Transverse colon (tissue), 4 donors: ENCODE measurements around the gene TPD52L1. TPM values are rescaled to one million over a fixed set of nuclear protein-coding genes. Genes with fewer than 3 reads are reported as not detected.

Source experiments
- DNase-seq: peaks from one replicate; pipeline ENCODE4 v3.0.0-alpha.2; 2019
- H3K27ac ChIP-seq, 4 donors: fragments of 200-600 bp; sonication (generic); 2 replicates each; pipeline ENCODE4 v1.5.1; 2016 to 2018; ENCODE audit warnings: inconsistent platforms in 4 of 4
- H3K27me3 ChIP-seq: fragments of 200-600 bp; sonication (generic); 2 replicates; pipeline ENCODE4 v1.5.1; 2017; ENCODE audit warnings: inconsistent platforms
- H3K36me3 ChIP-seq, 4 donors: fragments of 200-600 bp; sonication (generic); 2 replicates each; pipeline ENCODE4 v1.5.1; 2017 to 2019; ENCODE audit warnings: inconsistent platforms in 4 of 4
- H3K4me1 ChIP-seq, 4 donors: fragments of 200-600 bp; sonication (generic); 2 replicates each; pipeline ENCODE4 v1.5.1; 2017 to 2020; ENCODE audit warnings: inconsistent platforms in 4 of 4
- H3K4me3 ChIP-seq, 4 donors: fragments of 200-600 bp; sonication (generic); 1 replicate in 1 of 4; 2 replicates in 3 of 4; pipeline versions ENCODE4 v1.5.1 to v1.6.1; 2017 to 2019; ENCODE audit warnings: inconsistent platforms in 4 of 4
- H3K9me3 ChIP-seq, 2 donors: fragments of 200-600 bp; sonication (generic); 2 replicates each; pipeline ENCODE4 v1.5.1; 2017 to 2019; ENCODE audit warnings: inconsistent platforms in 2 of 2
- CTCF ChIP-seq, 5 experiments: fragments of 200-600 bp in 3 of 5; fragments of 450-650 bp in 2 of 5; sonication (generic) in 3 of 5; IDR thresholded peaks; 1 replicate in 2 of 5; 2 replicates in 3 of 5; pipeline ENCODE4 v1.5.1; 2016 to 2017; ENCODE audit warnings: antibody characterized with exemption in 5 of 5, inconsistent platforms in 3 of 5, mild to moderate bottlenecking in 2 of 5, moderate library complexity in 1 of 5
- EP300 ChIP-seq: sonication (generic); formaldehyde crosslinking; IDR thresholded peaks from one replicate; pipeline ENCODE4 v1.6.1; 2017; ENCODE audit warnings: antibody characterized with exemption, low read depth
- POLR2A ChIP-seq: fragments of 450-650 bp; IDR thresholded peaks from one replicate; pipeline ENCODE4 v1.6.1; 2016; ENCODE audit warnings: antibody characterized with exemption, mild to moderate bottlenecking, moderate library complexity
- POLR2AphosphoS5 ChIP-seq, 3 donors: sonication (generic); formaldehyde crosslinking; IDR thresholded peaks; one replicate each; pipeline ENCODE4 v1.6.1; 2016; ENCODE audit warnings: antibody characterized with exemption in 3 of 3
- WGBS, 2 donors: methylation state at CpG; one replicate each; pipeline ENCODE4 v1.1.5; 2018; ENCODE audit warnings: low coverage in 1 of 2; 5-methylcytosine and 5-hydroxymethylcytosine counted together
- in situ Hi-C, 4 donors: fragments of 200-750 bp; cut with MboI; loops; one replicate each; pipeline versions ENCODE4 v1.15.0 to v1.15.1; 2017; ENCODE audit warnings: low sequenced_read_pairs in 3 of 4, low pct_ligation_motif_present in 1 of 4, low pct_unique_long_range_greater_than_20kb in 1 of 4
- intact Hi-C: fragments of 100-400 bp; cut with DNase I; formaldehyde crosslinking; loops from one replicate; pipeline ENCODE4 v1.15.1; 2023; ENCODE audit warnings: low total_unique reads
- total RNA-seq, 4 donors: library from RNA; depleted of rRNA; stranded (reverse); fragments of >200 nt; gene quantifications; one replicate each; pipeline ENCODE4 v1.1.0, GENCODE V29; 2016

TPD52L1 gene
- total RNA-seq, 4 donors from 2014 or later, result 2.6 to 96.5 (median 25.2) TPM

GRCh38 chr6:125194941-125195340 is 41.4 kb downstream of the TPD52L1 start:
- no peaks in the 10 kb centered on the region for H3K36me3 ChIP-seq
- H3K4me1 ChIP-seq, result peaks cover 9 to 57% (median 22%) of the 10 kb centered on the region in 4 donors
- no peaks in the 10 kb centered on the region for H3K9me3 ChIP-seq
- H3K4me3 ChIP-seq, result no peak overlapping the region
- in situ Hi-C loops (loop anchor here in 1 of 4 donors (25.0 kb wide), 1 partner anchor 567 kb away; no protein-coding TSS in a partner anchor), intact Hi-C loops (no loop called here)
- TF ChIP-seq EP300 (no peak), CTCF (IDR thresholded peaks at IDR 0.05) (no peak), POLR2A (no peak), POLR2AphosphoS5 (IDR thresholded peaks at IDR 0.05) (no peak)
- no peak for DNase-seq
- no peak overlapping the region for H3K27ac ChIP-seq
- H3K27me3 ChIP-seq, result no peaks in the 10 kb centered on the region

- in situ Hi-C loops, result loop anchor here in 1 of 4 donors (25.0 kb wide), 1 partner anchor 567 kb away; no protein-coding TSS in a partner anchor
- DNase-seq, result no peak
- TF ChIP-seq CTCF (IDR thresholded peaks at IDR 0.05) (no peak), POLR2AphosphoS5 (IDR thresholded peaks at IDR 0.05) (no peak), EP300 (no peak), POLR2A (no peak)
- peaks cover 9 to 60% (median 22%) of the 10 kb centered on the region in 4 donors for H3K4me1 ChIP-seq
- WGBS, 2 donors, result 90 to 98% methylated on average over 3 of the region's 3 CpGs
- intact Hi-C loops, result no loop called here
- no peaks in the 10 kb centered on the region for H3K9me3 ChIP-seq
- H3K27me3 ChIP-seq, result no peaks in the 10 kb centered on the region
- H3K27ac ChIP-seq, result no peak overlapping the region
- H3K36me3 ChIP-seq, result no peaks in the 10 kb centered on the region
- H3K4me3 ChIP-seq, result no peak overlapping the region
Measured at GRCh38 chr6:125195526-125195925, 42.0 kb downstream of the TPD52L1 start.

GRCh38 chr6:125196613-125197012 is 43.0 kb downstream of the TPD52L1 start:
- Histone ChIP-seq H3K36me3 (no peaks in the 10 kb centered on the region), H3K27ac (peak overlapping the region; percentile 61 to 83 (median 76)), H3K9me3 (no peaks in the 10 kb centered on the region), H3K4me1 (peaks cover 9 to 70% (median 23%) of the 10 kb centered on the region in 4 donors), H3K4me3 (no peak overlapping the region), H3K27me3 (no peaks in the 10 kb centered on the region)
- WGBS, 2 donors, result 81 to 82% methylated on average over 3 of the region's 3 CpGs
- intact Hi-C loops (no loop called here), in situ Hi-C loops (loop anchor here in 1 of 4 donors (25.0 kb wide), 1 partner anchor 566 kb away; no protein-coding TSS in a partner anchor)
- TF ChIP-seq POLR2A (no peak), EP300 (no peak)
- no peak for DNase-seq

GRCh38 chr6:125197795-125198269 is 44.3 kb downstream of the TPD52L1 start:
- H3K27me3 ChIP-seq, result no peaks in the 10 kb centered on the region
- in situ Hi-C loops (loop anchor here in 1 of 4 donors (25.0 kb wide), 1 partner anchor 564 kb away; no protein-coding TSS in a partner anchor), intact Hi-C loops (loop anchor here (1.0 to 2.0 kb wide), 2 partner anchors 19 to 51 kb away; no protein-coding TSS in a partner anchor)
- TF ChIP-seq POLR2AphosphoS5 (IDR thresholded peaks at IDR 0.05) (peak in 2 of 3 donors; percentile 52 to 71), POLR2A (peak; percentile 12), EP300 (no peak)
- H3K36me3 ChIP-seq, result no peaks in the 10 kb centered on the region
- H3K27ac ChIP-seq, result peak overlapping the region; percentile 61 to 83 (median 76)
- no peak overlapping the region for H3K4me3 ChIP-seq
- DNase-seq, result peak; percentile 78
- H3K4me1 ChIP-seq, result peaks cover 9 to 75% (median 24%) of the 10 kb centered on the region in 4 donors
- 17 to 38% methylated on average over 2 to 3 of the region's 3 CpGs for WGBS, 2 donors
- H3K9me3 ChIP-seq, result no peaks in the 10 kb centered on the region

GRCh38 chr6:125198398-125198937 is 44.9 kb downstream of the TPD52L1 start:
- no peaks in the 10 kb centered on the region for H3K9me3 ChIP-seq
- H3K36me3 ChIP-seq, result no peaks in the 10 kb centered on the region
- intact Hi-C loops, result loop anchor here (1.0 to 2.0 kb wide), 2 partner anchors 19 to 52 kb away; no protein-coding TSS in a partner anchor
- WGBS, 2 donors, result 53 to 79% methylated on average over 2 to 6 of the region's 6 CpGs
- peaks cover 9 to 69% (median 18%) of the 10 kb centered on the region in 4 donors for H3K4me1 ChIP-seq
- H3K27ac ChIP-seq, result peak overlapping the region; percentile 61 to 83 (median 76)
- H3K4me3 ChIP-seq, result no peak overlapping the region
- in situ Hi-C loops, result loop anchor here in 1 of 4 donors (25.0 kb wide), 1 partner anchor 564 kb away; no protein-coding TSS in a partner anchor
- no peaks in the 10 kb centered on the region for H3K27me3 ChIP-seq
- TF ChIP-seq CTCF (IDR thresholded peaks at IDR 0.05) (no peak), EP300 (no peak), POLR2A (no peak), POLR2AphosphoS5 (IDR thresholded peaks at IDR 0.05) (no peak)
- DNase-seq, result no peak
